GM23338 (cell line): Measurements from ENCODE around the gene SORBS2. TPM values are rescaled to one million over a fixed set of nuclear protein-coding genes. Genes with fewer than 3 reads are reported as not detected.

Experiments used
- ATAC-seq: fragments of 200-7000 bp; cut with Tn5 transposase; 3 replicates; pipeline ENCODE4 v1.9.1; 2020
- DNase-seq: peaks from one replicate; pipeline ENCODE4 v3.0.0-alpha.2; 2015; ENCODE audit warnings: low spot score
- H2AFZ ChIP-seq: fragments of 200-600 bp; sonication (generic); 2 replicates; pipeline ENCODE4 v1.8.0; 2016; ENCODE audit warnings: antibody characterized with exemption, mild to moderate bottlenecking, moderate library complexity
- H3F3A ChIP-seq: fragments of 200-600 bp; sonication (generic); replicated peaks from 2 replicates; pipeline ENCODE4 v1.8.0; 2017; ENCODE audit warnings: antibody characterized with exemption, mixed run types, low read depth
- H3K27ac ChIP-seq: fragments of 200-600 bp; sonication (generic); 2 replicates; pipeline ENCODE4 v1.6.1; 2016; ENCODE audit warnings: low read depth
- H3K27me3 ChIP-seq: fragments of 200-600 bp; sonication (generic); 2 replicates; pipeline ENCODE4 v1.8.0; 2016; ENCODE audit warnings: mild to moderate bottlenecking, mixed run types, moderate library complexity; ENCODE audit not compliant: insufficient read depth
- H3K36me3 ChIP-seq: fragments of 200-600 bp; sonication (generic); 2 replicates; pipeline ENCODE4 v1.8.0; 2016; ENCODE audit warnings: mild to moderate bottlenecking; ENCODE audit not compliant: insufficient read depth
- H3K4me1 ChIP-seq: fragments of 200-600 bp; sonication (generic); 2 replicates; pipeline ENCODE4 v1.8.0; 2016; ENCODE audit warnings: mild to moderate bottlenecking, moderate library complexity; ENCODE audit not compliant: insufficient read depth
- H3K4me2 ChIP-seq: fragments of 200-600 bp; sonication (generic); 2 replicates; pipeline ENCODE4 v1.7.1; 2017; ENCODE audit warnings: mixed run types
- H3K4me3 ChIP-seq: fragments of 200-600 bp; sonication (generic); 2 replicates; pipeline ENCODE4 v1.6.1; 2016; ENCODE audit warnings: mixed run types
- H3K79me2 ChIP-seq: fragments of 200-600 bp; sonication (generic); replicated peaks from 2 replicates; pipeline ENCODE4 v1.8.0; 2017; ENCODE audit warnings: mild to moderate bottlenecking; ENCODE audit not compliant: insufficient read depth
- H3K9me2 ChIP-seq: fragments of 200-600 bp; sonication (generic); 2 replicates; pipeline ENCODE4 v1.8.0; 2017; ENCODE audit not compliant: insufficient read depth
- H4K20me1 ChIP-seq: fragments of 200-600 bp; sonication (generic); replicated peaks from 2 replicates; pipeline ENCODE4 v1.8.0; 2017; ENCODE audit warnings: mild to moderate bottlenecking; ENCODE audit not compliant: insufficient read depth
- H3K27ac Mint-ChIP-seq: 2 replicates; pipeline ENCODE4 v1.8.0; 2020; ENCODE audit warnings: inconsistent platforms, mild to moderate bottlenecking, moderate library complexity, mixed read lengths
- H3K27me3 Mint-ChIP-seq: 3 replicates; pipeline ENCODE4 v1.8.0; 2022; ENCODE audit warnings: low read depth, mild to moderate bottlenecking, moderate library complexity, mixed read lengths, inconsistent platforms; ENCODE audit not compliant: insufficient read depth, poor library complexity
- H3K36me3 Mint-ChIP-seq: 3 replicates; pipeline ENCODE4 v1.8.0; 2021; ENCODE audit warnings: low read depth, mild to moderate bottlenecking, inconsistent platforms, moderate library complexity, mixed read lengths
- H3K4me1 Mint-ChIP-seq: 3 replicates; pipeline ENCODE4 v1.8.0; 2020; ENCODE audit warnings: mild to moderate bottlenecking, inconsistent platforms, mixed read lengths
- H3K4me3 Mint-ChIP-seq: 3 replicates; pipeline ENCODE4 v1.8.0; 2021; ENCODE audit warnings: moderate library complexity, mild to moderate bottlenecking, inconsistent platforms, mixed read lengths
- H3K9me3 Mint-ChIP-seq: 3 replicates; pipeline ENCODE4 v1.8.0; 2020; ENCODE audit warnings: moderate library complexity, mild to moderate bottlenecking, inconsistent platforms, mixed read lengths
- CREB1 ChIP-seq: fragments of 250-450 bp; sonication (Bioruptor Pico); IDR thresholded peaks from 2 replicates; pipeline ENCODE4 v1.5.0; 2020; ENCODE audit warnings: low read depth, mild to moderate bottlenecking, moderate library complexity
- EZH2phosphoT487 ChIP-seq: fragments of 200-600 bp; sonication (generic); IDR thresholded peaks from one replicate; pipeline ENCODE4 v1.8.1; 2018; ENCODE audit warnings: antibody characterized with exemption; ENCODE audit not compliant: unreplicated experiment
- NANOG ChIP-seq: IDR thresholded peaks from 2 replicates; pipeline ENCODE4 v1.6.1; 2016; ENCODE audit warnings: antibody characterized with exemption, borderline replicate concordance
- ZNF114 ChIP-seq: fragments of 250-450 bp; sonication (Bioruptor Pico); IDR thresholded peaks from 2 replicates; pipeline ENCODE4 v1.5.0; 2020; ENCODE audit warnings: mild to moderate bottlenecking, moderate library complexity
- ZNF331 ChIP-seq: fragments of 250-450 bp; sonication (Bioruptor Pico); IDR thresholded peaks from 2 replicates; pipeline ENCODE4 v1.5.0; 2020; ENCODE audit warnings: low read depth, mild to moderate bottlenecking, moderate library complexity
- polyA plus RNA-seq: library from polyadenylated mRNA; unstranded; fragments of >200 nt; fragmentation: Nextera tagmentation; extraction: Ambion mirVana; gene quantifications from 2 replicates; pipeline ENCODE4 v1.2.1, GENCODE V29; 2016
- total RNA-seq: library from RNA; depleted of rRNA; stranded (reverse); fragments of >200 nt; shearing (Covaris generic); gene quantifications from 2 replicates; pipeline ENCODE4 v1.2.3, GENCODE V29; 2014
- TF ChIP-seq, protein P1 (sequence below): fragments of 250-450 bp; sonication (Bioruptor Pico); IDR thresholded peaks from 2 replicates; pipeline ENCODE4 v1.5.0; 2020; ENCODE audit warnings: mild to moderate bottlenecking, moderate library complexity
- TF ChIP-seq, protein P2 (sequence below), 2 experiments: fragments of 200-600 bp in 1 of 2; sonication (generic) in 1 of 2; conservative IDR thresholded peaks; 2 replicates each; pipeline versions ENCODE4 v1.5.1 to v1.6.1; 2016 to 2017; ENCODE audit warnings: antibody characterized with exemption in 2 of 2, low read depth in 2 of 2, mild to moderate bottlenecking in 2 of 2, moderate library complexity in 1 of 2

SORBS2 gene
- total and polyA plus RNA-seq, 2 experiments from 2014 or later = 17.8 to 27.6 TPM

DNA sequence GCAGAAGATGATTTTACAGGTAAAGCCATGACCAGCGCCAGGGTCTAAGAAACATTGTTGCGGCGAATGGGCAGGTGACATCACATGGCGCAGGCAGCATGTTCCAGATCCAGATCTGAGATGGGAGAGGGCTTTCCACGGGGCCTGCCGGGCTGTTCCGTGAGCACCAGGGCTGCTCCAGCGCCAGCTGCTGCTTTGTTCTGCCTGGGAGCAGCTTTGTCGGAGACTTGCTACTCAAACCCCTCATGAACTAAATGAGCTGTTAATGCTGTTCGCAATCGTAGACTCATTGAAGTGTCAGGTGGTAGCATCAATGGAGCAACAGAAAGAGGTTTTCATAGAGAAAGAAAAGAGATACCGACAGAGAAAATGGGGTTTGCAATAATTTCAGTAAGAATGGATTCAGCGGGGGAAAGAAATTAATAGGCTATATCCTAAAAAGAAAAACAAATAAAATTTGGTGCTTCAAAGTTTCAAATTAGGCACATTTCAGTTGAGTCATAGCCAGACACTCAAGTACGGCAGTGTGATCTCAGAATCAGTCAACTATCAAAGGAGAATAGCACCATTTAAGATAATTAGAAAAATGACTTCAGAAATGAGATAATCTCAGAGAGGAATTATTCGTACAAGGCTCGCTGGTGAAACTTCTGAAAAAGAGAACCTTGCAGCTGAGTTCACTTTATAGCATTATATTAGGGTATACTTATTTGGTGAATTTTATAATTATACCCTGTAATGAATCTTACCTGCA is 23.9 kb downstream of the SORBS2 start:
- no peaks in the 10 kb centered on the region for H3K27me3 Mint-ChIP-seq
- H3K36me3 ChIP-seq = no peaks in the 10 kb centered on the region
- H3K36me3 Mint-ChIP-seq = no peaks in the 10 kb centered on the region
- H3K79me2 ChIP-seq = no peaks in the 10 kb centered on the region
- H4K20me1 ChIP-seq = no peaks in the 10 kb centered on the region
- TF ChIP-seq NANOG = no peak
- TF ChIP-seq, protein P1, sequence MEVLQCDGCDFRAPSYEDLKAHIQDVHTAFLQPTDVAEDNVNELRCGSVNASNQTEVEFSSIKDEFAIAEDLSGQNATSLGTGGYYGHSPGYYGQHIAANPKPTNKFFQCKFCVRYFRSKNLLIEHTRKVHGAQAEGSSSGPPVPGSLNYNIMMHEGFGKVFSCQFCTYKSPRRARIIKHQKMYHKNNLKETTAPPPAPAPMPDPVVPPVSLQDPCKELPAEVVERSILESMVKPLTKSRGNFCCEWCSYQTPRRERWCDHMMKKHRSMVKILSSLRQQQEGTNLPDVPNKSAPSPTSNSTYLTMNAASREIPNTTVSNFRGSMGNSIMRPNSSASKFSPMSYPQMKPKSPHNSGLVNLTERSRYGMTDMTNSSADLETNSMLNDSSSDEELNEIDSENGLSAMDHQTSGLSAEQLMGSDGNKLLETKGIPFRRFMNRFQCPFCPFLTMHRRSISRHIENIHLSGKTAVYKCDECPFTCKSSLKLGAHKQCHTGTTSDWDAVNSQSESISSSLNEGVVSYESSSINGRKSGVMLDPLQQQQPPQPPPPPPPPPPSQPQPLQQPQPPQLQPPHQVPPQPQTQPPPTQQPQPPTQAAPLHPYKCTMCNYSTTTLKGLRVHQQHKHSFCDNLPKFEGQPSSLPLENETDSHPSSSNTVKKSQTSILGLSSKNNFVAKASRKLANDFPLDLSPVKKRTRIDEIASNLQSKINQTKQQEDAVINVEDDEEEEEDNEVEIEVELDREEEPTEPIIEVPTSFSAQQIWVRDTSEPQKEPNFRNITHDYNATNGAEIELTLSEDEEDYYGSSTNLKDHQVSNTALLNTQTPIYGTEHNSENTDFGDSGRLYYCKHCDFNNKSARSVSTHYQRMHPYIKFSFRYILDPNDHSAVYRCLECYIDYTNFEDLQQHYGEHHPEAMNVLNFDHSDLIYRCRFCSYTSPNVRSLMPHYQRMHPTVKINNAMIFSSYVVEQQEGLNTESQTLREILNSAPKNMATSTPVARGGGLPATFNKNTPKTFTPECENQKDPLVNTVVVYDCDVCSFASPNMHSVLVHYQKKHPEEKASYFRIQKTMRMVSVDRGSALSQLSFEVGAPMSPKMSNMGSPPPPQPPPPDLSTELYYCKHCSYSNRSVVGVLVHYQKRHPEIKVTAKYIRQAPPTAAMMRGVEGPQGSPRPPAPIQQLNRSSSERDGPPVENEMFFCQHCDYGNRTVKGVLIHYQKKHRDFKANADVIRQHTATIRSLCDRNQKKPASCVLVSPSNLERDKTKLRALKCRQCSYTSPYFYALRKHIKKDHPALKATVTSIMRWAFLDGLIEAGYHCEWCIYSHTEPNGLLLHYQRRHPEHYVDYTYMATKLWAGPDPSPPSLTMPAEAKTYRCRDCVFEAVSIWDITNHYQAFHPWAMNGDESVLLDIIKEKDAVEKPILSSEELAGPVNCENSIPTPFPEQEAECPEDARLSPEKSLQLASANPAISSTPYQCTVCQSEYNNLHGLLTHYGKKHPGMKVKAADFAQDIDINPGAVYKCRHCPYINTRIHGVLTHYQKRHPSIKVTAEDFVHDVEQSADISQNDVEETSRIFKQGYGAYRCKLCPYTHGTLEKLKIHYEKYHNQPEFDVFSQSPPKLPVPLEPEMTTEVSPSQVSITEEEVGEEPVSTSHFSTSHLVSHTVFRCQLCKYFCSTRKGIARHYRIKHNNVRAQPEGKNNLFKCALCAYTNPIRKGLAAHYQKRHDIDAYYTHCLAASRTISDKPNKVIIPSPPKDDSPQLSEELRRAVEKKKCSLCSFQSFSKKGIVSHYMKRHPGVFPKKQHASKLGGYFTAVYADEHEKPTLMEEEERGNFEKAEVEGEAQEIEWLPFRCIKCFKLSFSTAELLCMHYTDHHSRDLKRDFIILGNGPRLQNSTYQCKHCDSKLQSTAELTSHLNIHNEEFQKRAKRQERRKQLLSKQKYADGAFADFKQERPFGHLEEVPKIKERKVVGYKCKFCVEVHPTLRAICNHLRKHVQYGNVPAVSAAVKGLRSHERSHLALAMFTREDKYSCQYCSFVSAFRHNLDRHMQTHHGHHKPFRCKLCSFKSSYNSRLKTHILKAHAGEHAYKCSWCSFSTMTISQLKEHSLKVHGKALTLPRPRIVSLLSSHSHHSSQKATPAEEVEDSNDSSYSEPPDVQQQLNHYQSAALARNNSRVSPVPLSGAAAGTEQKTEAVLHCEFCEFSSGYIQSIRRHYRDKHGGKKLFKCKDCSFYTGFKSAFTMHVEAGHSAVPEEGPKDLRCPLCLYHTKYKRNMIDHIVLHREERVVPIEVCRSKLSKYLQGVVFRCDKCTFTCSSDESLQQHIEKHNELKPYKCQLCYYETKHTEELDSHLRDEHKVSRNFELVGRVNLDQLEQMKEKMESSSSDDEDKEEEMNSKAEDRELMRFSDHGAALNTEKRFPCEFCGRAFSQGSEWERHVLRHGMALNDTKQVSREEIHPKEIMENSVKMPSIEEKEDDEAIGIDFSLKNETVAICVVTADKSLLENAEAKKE (CRISPR knock-in tag) = no peak
- TF ChIP-seq, protein P2, sequence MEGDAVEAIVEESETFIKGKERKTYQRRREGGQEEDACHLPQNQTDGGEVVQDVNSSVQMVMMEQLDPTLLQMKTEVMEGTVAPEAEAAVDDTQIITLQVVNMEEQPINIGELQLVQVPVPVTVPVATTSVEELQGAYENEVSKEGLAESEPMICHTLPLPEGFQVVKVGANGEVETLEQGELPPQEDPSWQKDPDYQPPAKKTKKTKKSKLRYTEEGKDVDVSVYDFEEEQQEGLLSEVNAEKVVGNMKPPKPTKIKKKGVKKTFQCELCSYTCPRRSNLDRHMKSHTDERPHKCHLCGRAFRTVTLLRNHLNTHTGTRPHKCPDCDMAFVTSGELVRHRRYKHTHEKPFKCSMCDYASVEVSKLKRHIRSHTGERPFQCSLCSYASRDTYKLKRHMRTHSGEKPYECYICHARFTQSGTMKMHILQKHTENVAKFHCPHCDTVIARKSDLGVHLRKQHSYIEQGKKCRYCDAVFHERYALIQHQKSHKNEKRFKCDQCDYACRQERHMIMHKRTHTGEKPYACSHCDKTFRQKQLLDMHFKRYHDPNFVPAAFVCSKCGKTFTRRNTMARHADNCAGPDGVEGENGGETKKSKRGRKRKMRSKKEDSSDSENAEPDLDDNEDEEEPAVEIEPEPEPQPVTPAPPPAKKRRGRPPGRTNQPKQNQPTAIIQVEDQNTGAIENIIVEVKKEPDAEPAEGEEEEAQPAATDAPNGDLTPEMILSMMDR (conservative IDR thresholded peaks at IDR 0.05; ENCODE audit: low read depth in 2 of 2) = no peak
- TF ChIP-seq CREB1 = no peak
- TF ChIP-seq ZNF331 (CRISPR knock-in tag) = no peak
- TF ChIP-seq ZNF114 (CRISPR knock-in tag) = no peak
- no peak for TF ChIP-seq EZH2phosphoT487
- no peaks in the 10 kb centered on the region for H3K27me3 ChIP-seq
- DNase-seq = no peak
- H3K4me1 Mint-ChIP-seq = peaks cover 4% of the 10 kb centered on the region
- H3K4me2 ChIP-seq = no peak overlapping the region
- no peak overlapping the region for H3K4me3 ChIP-seq
- H3K27ac ChIP-seq = no peak overlapping the region
- H2AFZ ChIP-seq = peak overlapping the region; percentile 57
- H3F3A ChIP-seq = no peaks in the 10 kb centered on the region
- no peak overlapping the region for H3K4me3 Mint-ChIP-seq
- peak; percentile 47; the same call in 2 of the 3 replicates for ATAC-seq
- H3K27ac Mint-ChIP-seq = no peak overlapping the region
- no peaks in the 10 kb centered on the region for H3K9me2 ChIP-seq
- no peaks in the 10 kb centered on the region for H3K9me3 Mint-ChIP-seq
- H3K4me1 ChIP-seq = peaks cover 8% of the 10 kb centered on the region; the same call in 1 of the 2 replicates
